Measurements from ENCODE around the gene PIMREG. TPM values are rescaled to one million over a fixed set of nuclear protein-coding genes. Genes with fewer than 3 reads are reported as not detected.

PIMREG gene
- total and polyA plus RNA-seq, 3 donors from 2014 or later, result 0.73 to 1.8 (median 1.3) TPM

- Histone ChIP-seq H3K36me3 (ENCODE audit: low read depth, missing control alignments) (no peaks in the 10 kb centered on the region), H3K4me1 (no peaks in the 10 kb centered on the region), H3K27me3 (no peaks in the 10 kb centered on the region), H3K9me3 (no peaks in the 10 kb centered on the region), H3K27ac (no peak overlapping the region), H3K4me3 (no peak overlapping the region)
- DNase-seq, result no peak
- TF ChIP-seq POLR2A (IDR thresholded peaks at IDR 0.05) (no peak), CTCF (IDR thresholded peaks at IDR 0.05) (peak in 1 of 3 experiments; percentile 21)
- intact Hi-C loops (cut with DNase I; ENCODE audit: low total_unique reads), result no loop called here
Observed at GRCh38 chr17:6430769-6431168, 13.5 kb upstream of the PIMREG start.

- Histone ChIP-seq H3K36me3 (ENCODE audit: low read depth, missing control alignments) (no peaks in the 10 kb centered on the region), H3K4me3 (peak within 1 kb of the TSS in 1 of 2 donors; percentile 25), H3K27me3 (no peaks in the 10 kb centered on the region), H3K27ac (no peak within 1 kb of the TSS), H3K4me1 (no peaks in the 10 kb centered on the region), H3K9me3 (no peaks in the 10 kb centered on the region)
- intact Hi-C loops (cut with DNase I; ENCODE audit: low total_unique reads), result no loop called here
- no peak for DNase-seq
- TF ChIP-seq POLR2A (IDR thresholded peaks at IDR 0.05), result no peak
- no peak for TF ChIP-seq CTCF (IDR thresholded peaks at IDR 0.05)
- WGBS, 2 donors, result 46 to 59% methylated on average over 13 to 16 of the region's 16 CpGs
Observed at GRCh38 chr17:6435051-6435450, 9.2 kb upstream of the PIMREG start, which contains the start of gene AIPL1. TSS of gene AIPL1 (minus strand) at chr17:6435121. CDS start at chr17:6435104, 17 bp downstream.

GRCh38 chr17:6435968-6436367 is 8.3 kb upstream of the PIMREG start:
- DNase-seq, result peak; percentile 80
- H3K4me1 ChIP-seq, result no peaks in the 10 kb centered on the region
- intact Hi-C loops (cut with DNase I; ENCODE audit: low total_unique reads), result no loop called here
- WGBS, 2 donors, result 10 to 13% methylated on average over 8 to 9 of the region's 9 CpGs
- no peaks in the 10 kb centered on the region for H3K36me3 ChIP-seq (ENCODE audit: low read depth, missing control alignments)
- H3K9me3 ChIP-seq, result no peaks in the 10 kb centered on the region
- H3K27me3 ChIP-seq, result no peaks in the 10 kb centered on the region
- no peak for TF ChIP-seq POLR2A (IDR thresholded peaks at IDR 0.05)
- TF ChIP-seq CTCF (IDR thresholded peaks at IDR 0.05), result peak; percentile 12 to 86 (median 77)
- no peak overlapping the region for H3K27ac ChIP-seq
- peak overlapping the region in 1 of 2 donors; percentile 25 for H3K4me3 ChIP-seq

GRCh38 chr17:6437466-6437865 is 6.8 kb upstream of the PIMREG start:
- WGBS, 2 donors, result 46 to 61% methylated on average over 4 of the region's 4 CpGs
- H3K27ac ChIP-seq, result no peak overlapping the region
- intact Hi-C loops (cut with DNase I; ENCODE audit: low total_unique reads), result no loop called here
- H3K36me3 ChIP-seq (ENCODE audit: low read depth, missing control alignments), result no peaks in the 10 kb centered on the region
- no peak for TF ChIP-seq CTCF (IDR thresholded peaks at IDR 0.05)
- TF ChIP-seq POLR2A (IDR thresholded peaks at IDR 0.05), result no peak
- H3K27me3 ChIP-seq, result no peaks in the 10 kb centered on the region
- DNase-seq, result no peak
- H3K4me1 ChIP-seq, result no peaks in the 10 kb centered on the region
- H3K9me3 ChIP-seq, result no peaks in the 10 kb centered on the region
- no peak overlapping the region for H3K4me3 ChIP-seq

GRCh38 chr17:6437956-6438355 is 6.3 kb upstream of the PIMREG start:
- H3K9me3 ChIP-seq, result no peaks in the 10 kb centered on the region
- DNase-seq, result no peak
- H3K27me3 ChIP-seq, result no peaks in the 10 kb centered on the region
- 51 to 66% methylated on average over 3 of the region's 3 CpGs for WGBS, 2 donors
- intact Hi-C loops (cut with DNase I; ENCODE audit: low total_unique reads), result no loop called here
- TF ChIP-seq POLR2A (IDR thresholded peaks at IDR 0.05) (no peak), CTCF (IDR thresholded peaks at IDR 0.05) (no peak)
- H3K4me3 ChIP-seq, result no peak overlapping the region
- no peak overlapping the region for H3K27ac ChIP-seq
- H3K36me3 ChIP-seq (ENCODE audit: low read depth, missing control alignments), result no peaks in the 10 kb centered on the region
- no peaks in the 10 kb centered on the region for H3K4me1 ChIP-seq
